ENCODE data around the gene ZBTB20. TPM values are rescaled to one million over a fixed set of nuclear protein-coding genes. Genes with fewer than 3 reads are reported as not detected.

ZBTB20 gene
- polyA plus RNA-seq, 1 donor from 2014 or later, result 4.8 TPM

DNA sequence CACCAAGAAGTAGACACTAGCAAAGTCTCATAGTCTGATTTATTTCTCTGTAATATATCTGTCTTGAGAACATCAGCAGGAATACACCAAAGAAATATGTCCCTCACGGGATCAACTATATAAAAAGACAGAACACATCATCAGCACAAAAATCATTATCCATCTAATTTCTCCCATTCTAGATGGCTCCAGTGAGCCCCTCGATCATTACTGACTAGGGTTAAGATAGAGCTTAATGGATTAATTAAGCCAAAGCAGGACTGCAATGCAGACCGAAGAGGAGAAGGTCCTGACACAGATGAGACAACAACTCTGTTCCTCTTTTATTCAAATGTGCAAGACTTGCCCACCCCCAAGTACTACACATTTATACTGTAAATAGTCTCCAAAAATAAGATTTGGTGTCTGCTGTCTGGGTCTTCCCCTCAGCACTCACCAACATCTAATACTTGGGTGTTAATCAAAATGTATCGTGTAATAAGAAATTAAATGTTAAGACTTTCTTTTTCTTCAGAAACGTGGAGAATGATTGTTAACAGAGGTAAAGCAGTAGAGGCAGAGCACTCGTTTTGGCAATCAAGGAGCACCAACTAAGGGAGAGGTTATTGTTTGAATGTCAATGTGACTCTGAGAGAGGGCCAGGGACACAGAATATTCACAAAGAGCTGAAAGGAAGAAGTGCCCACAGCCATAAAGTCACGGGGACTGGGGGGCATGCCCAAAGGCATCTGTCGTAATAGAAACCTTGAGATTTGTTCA lies 719.6 kb downstream of the ZBTB20 start:
- Histone ChIP-seq H3K79me2 (replicated peaks; ENCODE audit: insufficient read depth, low read length) (peaks cover 17% of the 10 kb centered on the region), H3K4me3 (ENCODE audit: low read length) (no peak overlapping the region), H3K36me3 (ENCODE audit: insufficient read depth, low read length) (no peaks in the 10 kb centered on the region), H3K27me3 (ENCODE audit: insufficient read depth, low read depth, low read length) (no peaks in the 10 kb centered on the region), H3F3A (ENCODE audit: insufficient read depth, low read length, poor library complexity, severe bottlenecking) (no peaks in the 10 kb centered on the region), H4K20me1 (ENCODE audit: insufficient read depth) (no peaks in the 10 kb centered on the region), H3K4me2 (ENCODE audit: low read length) (no peak overlapping the region), H3K27ac (ENCODE audit: low read length) (no peak overlapping the region), H3K9me3 (ENCODE audit: low read length) (no peaks in the 10 kb centered on the region), H2AFZ (ENCODE audit: low read depth, low read length) (no peak overlapping the region), H3K9ac (ENCODE audit: low read length) (no peak overlapping the region), H3K9me2 (ENCODE audit: insufficient read depth, low read length) (no peaks in the 10 kb centered on the region)
- no peak for TF ChIP-seq POLR2AphosphoS5 (IDR thresholded peaks at IDR 0.05)
- no peak for TF ChIP-seq MXI1 (conservative IDR thresholded peaks at IDR 0.05; ENCODE audit: poor library complexity, severe bottlenecking)
- TF ChIP-seq TAF1 (IDR thresholded peaks at IDR 0.05; ENCODE audit: low read depth), result no peak
- TF ChIP-seq RAD21 (conservative IDR thresholded peaks at IDR 0.05), result no peak
- TF ChIP-seq EZH2 (IDR thresholded peaks at IDR 0.05; ENCODE audit: borderline replicate concordance, insufficient read depth, low read length, poor library complexity, severe bottlenecking), result no peak
- TF ChIP-seq, protein P1, sequence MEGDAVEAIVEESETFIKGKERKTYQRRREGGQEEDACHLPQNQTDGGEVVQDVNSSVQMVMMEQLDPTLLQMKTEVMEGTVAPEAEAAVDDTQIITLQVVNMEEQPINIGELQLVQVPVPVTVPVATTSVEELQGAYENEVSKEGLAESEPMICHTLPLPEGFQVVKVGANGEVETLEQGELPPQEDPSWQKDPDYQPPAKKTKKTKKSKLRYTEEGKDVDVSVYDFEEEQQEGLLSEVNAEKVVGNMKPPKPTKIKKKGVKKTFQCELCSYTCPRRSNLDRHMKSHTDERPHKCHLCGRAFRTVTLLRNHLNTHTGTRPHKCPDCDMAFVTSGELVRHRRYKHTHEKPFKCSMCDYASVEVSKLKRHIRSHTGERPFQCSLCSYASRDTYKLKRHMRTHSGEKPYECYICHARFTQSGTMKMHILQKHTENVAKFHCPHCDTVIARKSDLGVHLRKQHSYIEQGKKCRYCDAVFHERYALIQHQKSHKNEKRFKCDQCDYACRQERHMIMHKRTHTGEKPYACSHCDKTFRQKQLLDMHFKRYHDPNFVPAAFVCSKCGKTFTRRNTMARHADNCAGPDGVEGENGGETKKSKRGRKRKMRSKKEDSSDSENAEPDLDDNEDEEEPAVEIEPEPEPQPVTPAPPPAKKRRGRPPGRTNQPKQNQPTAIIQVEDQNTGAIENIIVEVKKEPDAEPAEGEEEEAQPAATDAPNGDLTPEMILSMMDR (IDR thresholded peaks at IDR 0.05; ENCODE audit: poor library complexity, severe bottlenecking), result no peak

DNA sequence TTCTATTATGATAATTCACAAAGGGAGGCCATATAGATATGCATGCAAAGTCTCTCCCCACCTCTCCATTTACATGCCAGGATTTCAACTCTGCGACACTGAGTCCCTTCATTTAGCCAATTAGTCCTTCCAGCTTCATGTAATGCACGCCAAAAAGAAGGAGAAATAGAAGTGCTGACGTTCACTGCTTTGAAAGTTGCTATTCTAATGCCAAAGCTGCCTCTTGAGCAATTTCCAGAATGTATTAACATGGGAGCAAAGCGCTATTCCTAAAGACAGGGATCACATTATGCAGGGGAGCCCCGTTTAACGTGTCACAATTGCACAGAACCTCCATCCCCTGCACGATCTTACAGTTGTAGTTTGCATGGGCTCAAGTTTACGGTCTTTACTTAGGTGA lies 722.8 kb downstream of the ZBTB20 start:
- Histone ChIP-seq H3K4me3 (ENCODE audit: low read length) (peak overlapping the region; percentile 51), H3K9me2 (ENCODE audit: insufficient read depth, low read length) (no peaks in the 10 kb centered on the region), H3K36me3 (ENCODE audit: insufficient read depth, low read length) (no peaks in the 10 kb centered on the region), H3K27me3 (ENCODE audit: insufficient read depth, low read depth, low read length) (no peaks in the 10 kb centered on the region), H3K9me3 (ENCODE audit: low read length) (no peaks in the 10 kb centered on the region), H4K20me1 (ENCODE audit: insufficient read depth) (no peaks in the 10 kb centered on the region), H3K79me2 (replicated peaks; ENCODE audit: insufficient read depth, low read length) (peaks cover 21% of the 10 kb centered on the region), H3K4me2 (ENCODE audit: low read length) (peak overlapping the region; percentile 14), H2AFZ (ENCODE audit: low read depth, low read length) (no peak overlapping the region), H3K27ac (ENCODE audit: low read length) (peak overlapping the region; percentile 60), H3F3A (ENCODE audit: insufficient read depth, low read length, poor library complexity, severe bottlenecking) (no peaks in the 10 kb centered on the region), H3K9ac (ENCODE audit: low read length) (no peak overlapping the region)
- no peak for TF ChIP-seq EP300 (conservative IDR thresholded peaks at IDR 0.05; ENCODE audit: poor library complexity, severe bottlenecking)
- TF ChIP-seq, protein P2, sequence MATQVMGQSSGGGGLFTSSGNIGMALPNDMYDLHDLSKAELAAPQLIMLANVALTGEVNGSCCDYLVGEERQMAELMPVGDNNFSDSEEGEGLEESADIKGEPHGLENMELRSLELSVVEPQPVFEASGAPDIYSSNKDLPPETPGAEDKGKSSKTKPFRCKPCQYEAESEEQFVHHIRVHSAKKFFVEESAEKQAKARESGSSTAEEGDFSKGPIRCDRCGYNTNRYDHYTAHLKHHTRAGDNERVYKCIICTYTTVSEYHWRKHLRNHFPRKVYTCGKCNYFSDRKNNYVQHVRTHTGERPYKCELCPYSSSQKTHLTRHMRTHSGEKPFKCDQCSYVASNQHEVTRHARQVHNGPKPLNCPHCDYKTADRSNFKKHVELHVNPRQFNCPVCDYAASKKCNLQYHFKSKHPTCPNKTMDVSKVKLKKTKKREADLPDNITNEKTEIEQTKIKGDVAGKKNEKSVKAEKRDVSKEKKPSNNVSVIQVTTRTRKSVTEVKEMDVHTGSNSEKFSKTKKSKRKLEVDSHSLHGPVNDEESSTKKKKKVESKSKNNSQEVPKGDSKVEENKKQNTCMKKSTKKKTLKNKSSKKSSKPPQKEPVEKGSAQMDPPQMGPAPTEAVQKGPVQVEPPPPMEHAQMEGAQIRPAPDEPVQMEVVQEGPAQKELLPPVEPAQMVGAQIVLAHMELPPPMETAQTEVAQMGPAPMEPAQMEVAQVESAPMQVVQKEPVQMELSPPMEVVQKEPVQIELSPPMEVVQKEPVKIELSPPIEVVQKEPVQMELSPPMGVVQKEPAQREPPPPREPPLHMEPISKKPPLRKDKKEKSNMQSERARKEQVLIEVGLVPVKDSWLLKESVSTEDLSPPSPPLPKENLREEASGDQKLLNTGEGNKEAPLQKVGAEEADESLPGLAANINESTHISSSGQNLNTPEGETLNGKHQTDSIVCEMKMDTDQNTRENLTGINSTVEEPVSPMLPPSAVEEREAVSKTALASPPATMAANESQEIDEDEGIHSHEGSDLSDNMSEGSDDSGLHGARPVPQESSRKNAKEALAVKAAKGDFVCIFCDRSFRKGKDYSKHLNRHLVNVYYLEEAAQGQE (IDR thresholded peaks at IDR 0.05; ENCODE audit: borderline replicate concordance), result peak; percentile 58

DNA sequence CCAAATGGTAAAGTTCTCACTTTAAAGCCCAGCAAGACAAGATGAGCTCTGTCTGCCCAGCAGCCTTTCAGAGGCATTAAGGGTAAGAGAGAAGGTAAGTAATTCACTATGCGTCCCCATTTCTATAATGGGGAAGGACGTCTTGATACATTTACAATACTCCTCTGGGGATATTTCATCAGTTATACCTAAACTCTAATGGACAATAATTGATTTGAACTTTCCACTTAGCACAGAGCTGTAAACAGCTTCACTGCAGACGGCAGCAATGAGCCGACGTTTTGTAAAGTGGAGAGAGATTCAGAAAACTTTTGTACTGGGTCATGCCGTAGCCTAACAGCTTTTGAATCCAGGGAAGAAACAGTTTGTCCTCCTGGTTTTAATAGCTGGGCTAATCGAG lies 725.9 kb downstream of the ZBTB20 start:
- Histone ChIP-seq H3K79me2 (replicated peaks; ENCODE audit: insufficient read depth, low read length) (peaks cover 14% of the 10 kb centered on the region), H3K9me2 (ENCODE audit: insufficient read depth, low read length) (no peaks in the 10 kb centered on the region), H4K20me1 (ENCODE audit: insufficient read depth) (no peaks in the 10 kb centered on the region)

More for the DNA sequence above, 725.9 kb downstream of the ZBTB20 start:
- Histone ChIP-seq H3K4me2 (ENCODE audit: low read length) (no peak overlapping the region), H3K27me3 (ENCODE audit: insufficient read depth, low read depth, low read length) (no peaks in the 10 kb centered on the region), H3K4me3 (ENCODE audit: low read length) (no peak overlapping the region), H3K9me3 (ENCODE audit: low read length) (no peaks in the 10 kb centered on the region), H3K27ac (ENCODE audit: low read length) (no peak overlapping the region), H2AFZ (ENCODE audit: low read depth, low read length) (no peak overlapping the region), H3F3A (ENCODE audit: insufficient read depth, low read length, poor library complexity, severe bottlenecking) (no peaks in the 10 kb centered on the region), H3K9ac (ENCODE audit: low read length) (no peak overlapping the region), H3K36me3 (ENCODE audit: insufficient read depth, low read length) (no peaks in the 10 kb centered on the region)
- TF ChIP-seq, protein P1 (IDR thresholded peaks at IDR 0.05; ENCODE audit: poor library complexity, severe bottlenecking), result no peak
- no peak for TF ChIP-seq TAF1 (IDR thresholded peaks at IDR 0.05; ENCODE audit: low read depth)
- no peak for TF ChIP-seq SMC3 (conservative IDR thresholded peaks at IDR 0.05; ENCODE audit: poor library complexity)
- TF ChIP-seq EP300 (conservative IDR thresholded peaks at IDR 0.05; ENCODE audit: poor library complexity, severe bottlenecking), result no peak
- TF ChIP-seq RAD21 (conservative IDR thresholded peaks at IDR 0.05), result no peak
- TF ChIP-seq POLR2AphosphoS5 (IDR thresholded peaks at IDR 0.05), result no peak
- TF ChIP-seq EZH2 (IDR thresholded peaks at IDR 0.05; ENCODE audit: borderline replicate concordance, insufficient read depth, low read length, poor library complexity, severe bottlenecking), result no peak
- no peak for TF ChIP-seq MXI1 (conservative IDR thresholded peaks at IDR 0.05; ENCODE audit: poor library complexity, severe bottlenecking)
- TF ChIP-seq, protein P2 (IDR thresholded peaks at IDR 0.05; ENCODE audit: borderline replicate concordance), result no peak

Data from neural cell (in vitro differentiated cells).